OCI-LY1 (cell line): ENCODE data around the gene HYDIN.

Experiments used
- CTCF ChIP-seq: fragments of 200-600 bp; sonication (generic), shearing (Covaris generic); IDR thresholded peaks from 2 replicates; pipeline ENCODE4 v1.5.1; 2017; ENCODE audit warnings: mild to moderate bottlenecking, antibody characterized with exemption, low read length, moderate library complexity, mixed read lengths
- EZH2 ChIP-seq: fragments of 200-600 bp; sonication (generic), shearing (Covaris generic); IDR thresholded peaks from 2 replicates; pipeline ENCODE4 v1.8.0; 2017; ENCODE audit warnings: borderline replicate concordance, mixed run types, mild to moderate bottlenecking, antibody characterized with exemption, low read length, moderate library complexity, mixed read lengths

GRCh38 chr16:70779361-70779760 lies 451.2 kb downstream of the HYDIN start:
- TF ChIP-seq CTCF (no peak), EZH2 (no peak)
